CD8-positive, alpha-beta memory T cell (primary cell): ENCODE measurements around the gene NMNAT3. TPM values are rescaled to one million over a fixed set of nuclear protein-coding genes. Genes with fewer than 3 reads are reported as not detected.
"Not testable (repeated sequence)": the region's sequence is repeated elsewhere in the genome, so short reads cannot be mapped to it uniquely, and the experiment has no call there.

Source experiments
- CTCF ChIA-PET: fragments of 350-600 bp; sonication (Branson Sonifier 250); formaldehyde crosslinking; loops from one replicate; lab custom pipeline; 2021; ENCODE audit warnings: antibody characterized with exemption; lab: Charles Lee
- POLR2A ChIA-PET: fragments of 350-600 bp; sonication (Branson Sonifier 250); formaldehyde crosslinking; loops from one replicate; lab custom pipeline; 2021; ENCODE audit warnings: antibody characterized with exemption; lab: Charles Lee
- DNase-seq, 5 donors: peaks; one replicate each; pipeline versions ENCODE4 v3.0.0 to v3.0.0-alpha.2; 2020 to 2022; ENCODE audit warnings: mixed read lengths in 1 of 5
- H3K27ac ChIP-seq: one replicate; pipeline ENCODE4 v1.7.0; 2013; ENCODE audit warnings: low read depth, mild to moderate bottlenecking, low read length, moderate library complexity
- H3K27me3 ChIP-seq: 2 replicates; pipeline ENCODE4 v1.7.0; 2013; ENCODE audit warnings: low read length, mild to moderate bottlenecking; ENCODE audit not compliant: insufficient read depth, poor library complexity, severe bottlenecking
- H3K36me3 ChIP-seq: 2 replicates; pipeline ENCODE4 v1.7.0; 2013; ENCODE audit warnings: mild to moderate bottlenecking, low read length, moderate library complexity; ENCODE audit not compliant: insufficient read depth
- H3K4me1 ChIP-seq: 2 replicates; pipeline ENCODE4 v1.7.0; 2013; ENCODE audit warnings: mild to moderate bottlenecking, low read length, moderate library complexity; ENCODE audit not compliant: insufficient read depth
- H3K4me3 ChIP-seq: 2 replicates; pipeline ENCODE4 v1.7.0; 2013; ENCODE audit warnings: mild to moderate bottlenecking, low read length
- H3K9me3 ChIP-seq: 2 replicates; pipeline ENCODE4 v1.7.0; 2013; ENCODE audit warnings: mild to moderate bottlenecking, low read length
- H3K27ac Mint-ChIP-seq, 8 donors: one replicate each; pipeline ENCODE4 v1.8.0; 2020 to 2021; ENCODE audit warnings: mixed read lengths in 8 of 8, mild to moderate bottlenecking in 6 of 8, inconsistent platforms in 3 of 8, moderate library complexity in 3 of 8
- H3K27me3 Mint-ChIP-seq, 2 donors: one replicate each; pipeline ENCODE4 v1.8.0; 2020 to 2021; ENCODE audit warnings: mixed read lengths in 2 of 2, mild to moderate bottlenecking in 1 of 2, moderate library complexity in 1 of 2
- H3K36me3 Mint-ChIP-seq, 3 donors: one replicate each; pipeline ENCODE4 v1.8.0; 2020 to 2021; ENCODE audit warnings: mixed read lengths in 3 of 3, inconsistent platforms in 1 of 3, mild to moderate bottlenecking in 1 of 3
- H3K4me1 Mint-ChIP-seq, 3 donors: one replicate each; pipeline ENCODE4 v1.8.0; 2020 to 2021; ENCODE audit warnings: mixed read lengths in 3 of 3, inconsistent platforms in 1 of 3, mild to moderate bottlenecking in 1 of 3
- H3K4me3 Mint-ChIP-seq, 7 donors: one replicate each; pipeline ENCODE4 v1.8.0; 2020 to 2021; ENCODE audit warnings: mixed read lengths in 7 of 7, mild to moderate bottlenecking in 6 of 7, moderate library complexity in 4 of 7, inconsistent platforms in 2 of 7
- H3K9me3 Mint-ChIP-seq, 5 donors: one replicate each; pipeline ENCODE4 v1.8.0; 2020 to 2022; ENCODE audit warnings: mixed read lengths in 5 of 5, mild to moderate bottlenecking in 3 of 5, moderate library complexity in 2 of 5, inconsistent platforms in 1 of 5
- polyA plus RNA-seq: library from polyadenylated mRNA; unstranded; fragments of 300-500 nt; fragmentation: Illumina TruSeq; gene quantifications from one replicate; pipeline ENCODE4 v1.2.3, GENCODE V29; 2021
- total RNA-seq, 2 experiments: library from RNA; stranded (reverse); gene quantifications; one replicate each; pipeline ENCODE4 v1.2.3, GENCODE V29; 2021

The NMNAT3 gene
- total and polyA plus RNA-seq, 3 experiments from 2014 or later: 1.9 to 2.6 (median 2.1) TPM

DNA sequence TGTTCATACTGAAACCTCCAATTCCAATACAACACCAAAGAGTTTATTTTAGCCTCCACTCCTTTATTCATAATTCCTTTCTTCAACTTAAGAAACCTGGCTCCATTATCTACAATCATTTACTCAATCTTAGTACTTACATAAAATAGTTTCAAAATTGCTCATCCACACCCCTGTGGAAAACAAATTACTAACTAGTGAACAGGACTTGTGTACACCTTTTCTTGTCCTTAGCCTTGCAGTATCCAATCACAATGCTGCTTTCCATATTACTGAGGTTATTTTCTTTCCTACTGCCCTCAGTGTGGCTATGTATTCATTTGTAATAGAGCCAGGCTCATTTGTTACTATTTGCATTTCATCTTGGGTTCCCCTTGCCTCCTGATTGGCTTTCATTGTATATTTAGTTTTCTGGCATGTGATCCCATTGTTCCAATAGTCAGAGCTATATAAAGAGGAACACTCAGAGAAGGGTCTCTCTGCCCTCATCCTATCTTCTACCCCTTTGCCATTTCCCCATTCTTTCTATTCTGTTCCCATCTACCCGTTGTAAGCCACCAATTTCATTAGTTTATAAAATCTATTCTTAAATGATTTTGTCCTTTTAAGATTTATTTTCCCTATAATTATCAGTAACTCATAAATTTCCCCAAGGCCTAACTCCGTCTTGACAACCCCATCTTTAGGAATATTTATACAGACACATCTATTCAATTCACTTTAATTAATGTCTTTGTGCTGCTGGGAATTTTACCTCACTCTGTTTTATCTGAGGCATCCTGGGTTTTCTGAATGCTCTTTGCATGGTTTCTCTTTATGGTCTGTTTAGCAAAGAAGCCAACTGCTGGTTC is 70.3 kb downstream of the NMNAT3 start:
- Mint-ChIP-seq H3K27ac (no peak overlapping the region), H3K9me3 (peaks cover 0 to 4% (median 0%) of the 10 kb centered on the region in 5 donors), H3K27me3 (no peaks in the 10 kb centered on the region), H3K4me3 (no peak overlapping the region), H3K4me1 (no peaks in the 10 kb centered on the region), H3K36me3 (no peaks in the 10 kb centered on the region)
- no peaks in the 10 kb centered on the region for H3K27me3 ChIP-seq
- no peaks in the 10 kb centered on the region for H3K4me1 ChIP-seq
- H3K36me3 ChIP-seq: no peaks in the 10 kb centered on the region
- H3K4me3 ChIP-seq: no peak overlapping the region
- CTCF ChIA-PET: no interaction called here
- no peak for DNase-seq
- no peaks in the 10 kb centered on the region for H3K9me3 ChIP-seq
- H3K27ac ChIP-seq: no peak overlapping the region
- POLR2A ChIA-PET: no interaction called here

DNA sequence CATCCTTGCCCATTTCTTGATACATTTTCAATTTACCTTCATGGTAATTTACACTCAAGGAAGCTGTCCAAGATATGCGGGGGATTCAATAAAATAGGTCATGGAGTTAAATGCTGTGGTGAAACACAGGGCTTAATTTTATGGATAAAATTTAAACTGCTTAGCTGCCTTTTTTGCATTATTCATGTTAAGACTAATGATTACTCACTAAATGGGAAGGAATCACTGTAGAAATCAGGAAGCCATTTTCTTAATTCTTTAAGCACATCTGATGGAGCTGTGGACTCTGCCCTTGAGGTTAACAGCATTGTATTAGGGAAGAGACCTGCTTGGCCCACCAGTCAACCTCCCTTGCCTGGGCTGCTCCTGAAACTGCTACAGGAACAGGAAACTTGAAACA is 75.8 kb downstream of the NMNAT3 start:
- H3K4me3 Mint-ChIP-seq: no peak overlapping the region
- no peaks in the 10 kb centered on the region for H3K36me3 ChIP-seq
- peaks cover 0 to 2% (median 0%) of the 10 kb centered on the region in 5 donors for H3K9me3 Mint-ChIP-seq

DNA sequence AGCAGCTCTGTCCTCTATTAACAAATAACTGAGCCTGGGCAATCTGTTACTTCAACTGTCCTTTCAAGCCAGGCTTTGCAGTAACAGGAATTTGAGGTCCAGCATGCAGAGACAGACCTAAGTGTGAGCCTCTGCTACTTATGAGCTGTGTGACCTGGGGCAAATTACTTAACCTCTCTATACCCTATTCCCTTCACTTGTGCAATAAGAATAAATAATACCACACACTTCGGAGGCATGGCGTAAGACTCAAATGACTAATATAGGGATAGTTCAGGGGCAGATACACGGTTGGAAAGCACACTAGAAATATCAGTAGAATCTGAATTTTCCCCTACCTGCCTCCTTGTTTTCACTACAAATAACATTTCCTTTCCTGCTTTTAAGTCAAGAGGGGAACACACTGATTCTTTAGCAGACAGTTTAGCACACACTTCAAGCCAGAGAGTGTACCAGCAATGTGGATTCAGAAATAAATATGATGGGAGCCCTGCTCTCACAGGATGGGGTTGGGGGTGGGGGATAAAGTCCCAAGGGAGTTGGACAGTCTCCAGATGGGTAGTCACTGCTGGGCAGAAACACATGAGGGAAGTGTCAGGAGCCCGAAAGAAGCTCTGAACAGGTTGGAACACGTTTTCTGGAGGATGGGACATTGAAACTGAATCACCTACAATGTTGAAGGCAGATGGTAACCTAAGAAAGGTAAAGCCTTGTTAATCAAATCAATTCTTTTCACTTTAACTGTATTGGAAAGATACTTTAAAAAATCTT is 76.4 kb downstream of the NMNAT3 start:
- POLR2A ChIA-PET: no interaction called here
- Mint-ChIP-seq H3K9me3 (peaks cover 0 to 2% (median 0%) of the 10 kb centered on the region in 5 donors), H3K27me3 (no peaks in the 10 kb centered on the region)

More for the DNA sequence above, 75.8 kb downstream of the NMNAT3 start:
- ChIA-PET POLR2A (no interaction called here), CTCF (no interaction called here)
- H3K4me1 ChIP-seq: no peaks in the 10 kb centered on the region
- no peaks in the 10 kb centered on the region for H3K9me3 ChIP-seq
- Mint-ChIP-seq H3K36me3 (no peaks in the 10 kb centered on the region), H3K4me1 (no peaks in the 10 kb centered on the region), H3K27ac (no peak overlapping the region), H3K27me3 (no peaks in the 10 kb centered on the region)
- no peak overlapping the region for H3K4me3 ChIP-seq
- H3K27ac ChIP-seq: no peak overlapping the region
- no peak for DNase-seq
- H3K27me3 ChIP-seq: no peaks in the 10 kb centered on the region

DNA sequence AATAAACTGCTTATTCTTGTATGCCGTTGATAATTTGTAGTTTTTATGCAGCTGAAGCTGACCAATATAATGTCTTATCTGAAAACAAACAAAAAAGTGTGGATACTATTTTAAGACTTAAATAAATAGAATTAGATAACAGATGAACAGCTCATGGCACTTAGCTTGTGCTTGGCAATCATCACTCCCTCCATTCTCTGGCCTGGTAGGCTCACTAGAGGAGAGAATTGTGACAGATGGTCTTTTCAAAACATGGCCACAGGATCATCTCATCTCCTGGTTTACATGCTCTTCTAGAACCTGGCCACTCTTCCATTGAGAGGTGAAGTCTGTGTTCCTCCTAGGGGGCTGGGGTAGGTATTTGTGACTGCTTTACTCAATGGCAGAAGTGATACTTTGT is 79.8 kb downstream of the NMNAT3 start:
- ChIA-PET CTCF (no interaction called here), POLR2A (no interaction called here)
- no peaks in the 10 kb centered on the region for H3K27me3 ChIP-seq
- Mint-ChIP-seq H3K36me3 (no peaks in the 10 kb centered on the region), H3K27ac (no peak overlapping the region), H3K4me3 (no peak overlapping the region), H3K27me3 (no peaks in the 10 kb centered on the region), H3K4me1 (no peaks in the 10 kb centered on the region), H3K9me3 (peaks cover 0 to 2% (median 2%) of the 10 kb centered on the region in 5 donors)
- H3K4me1 ChIP-seq: no peaks in the 10 kb centered on the region
- no peak for DNase-seq
- no peak overlapping the region for H3K27ac ChIP-seq
- no peak overlapping the region for H3K4me3 ChIP-seq
- no peaks in the 10 kb centered on the region for H3K36me3 ChIP-seq
- H3K9me3 ChIP-seq: no peaks in the 10 kb centered on the region

More for the DNA sequence above, 76.4 kb downstream of the NMNAT3 start:
- Mint-ChIP-seq H3K4me3 (no peak overlapping the region), H3K27ac (peak overlapping the region in 1 of 8 donors; percentile 36), H3K36me3 (no peaks in the 10 kb centered on the region), H3K4me1 (no peaks in the 10 kb centered on the region)
- Histone ChIP-seq H3K9me3 (no peaks in the 10 kb centered on the region), H3K4me1 (no peaks in the 10 kb centered on the region), H3K27ac (no peak overlapping the region), H3K27me3 (no peaks in the 10 kb centered on the region), H3K4me3 (no peak overlapping the region), H3K36me3 (no peaks in the 10 kb centered on the region)
- CTCF ChIA-PET: no interaction called here
- DNase-seq: no peak

DNA sequence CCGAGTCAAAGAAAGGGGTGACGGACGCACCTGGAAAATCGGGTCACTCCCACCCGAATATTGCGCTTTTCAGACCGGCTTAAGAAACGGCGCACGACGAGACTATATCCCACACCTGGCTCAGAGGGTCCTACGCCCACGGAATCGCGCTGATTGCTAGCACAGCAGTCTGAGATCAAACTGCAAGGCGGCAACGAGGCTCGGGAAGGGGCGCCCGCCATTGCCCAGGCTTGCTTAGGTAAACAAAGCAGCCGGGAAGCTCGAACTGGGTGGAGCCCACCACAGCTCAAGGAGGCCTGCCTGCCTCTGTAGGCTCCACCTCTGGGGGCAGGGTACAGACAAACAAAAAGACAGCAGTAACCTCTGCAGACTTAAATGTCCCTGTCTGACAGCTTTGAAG is 86.6 kb downstream of the NMNAT3 start:
- H3K9me3 Mint-ChIP-seq: peaks cover 0 to 10% (median 4%) of the 10 kb centered on the region in 5 donors
- H3K27ac Mint-ChIP-seq, H3K9me3 ChIP-seq, H3K27me3 Mint-ChIP-seq, H3K4me3 ChIP-seq, DNase-seq, H3K36me3 Mint-ChIP-seq, H3K27ac ChIP-seq, CTCF ChIA-PET, H3K36me3 ChIP-seq, H3K4me3 Mint-ChIP-seq, POLR2A ChIA-PET, H3K27me3 ChIP-seq, H3K4me1 Mint-ChIP-seq, H3K4me1 ChIP-seq: not testable (repeated sequence)

DNA sequence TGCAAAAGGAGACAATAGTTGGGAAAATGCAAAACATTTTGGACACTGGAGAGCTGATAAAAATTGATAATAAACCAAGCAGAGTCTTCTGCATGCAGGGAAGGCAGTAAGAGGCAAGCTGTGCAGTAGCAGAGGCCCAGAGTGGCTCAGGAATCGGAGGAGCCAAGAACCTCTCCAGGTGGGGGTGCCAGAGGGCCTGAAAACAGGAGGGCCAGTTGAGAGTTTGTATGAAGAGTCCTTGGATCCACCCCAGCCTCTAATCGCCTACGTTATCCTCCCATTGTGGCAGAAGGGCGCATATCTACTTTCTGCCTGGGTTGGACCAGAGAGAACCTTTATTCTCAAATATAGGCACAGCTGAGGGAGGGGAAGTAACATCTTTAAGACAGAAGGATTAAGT is 89.3 kb downstream of the NMNAT3 start:
- H3K9me3 Mint-ChIP-seq: peaks cover 0 to 10% (median 6%) of the 10 kb centered on the region in 5 donors
- DNase-seq: no peak
- peaks cover 1 to 10% (median 5%) of the 10 kb centered on the region in 3 donors for H3K36me3 Mint-ChIP-seq
- ChIA-PET CTCF (no interaction called here), POLR2A (no interaction called here)
- H3K36me3 ChIP-seq: no peaks in the 10 kb centered on the region
- no peaks in the 10 kb centered on the region for H3K27me3 ChIP-seq
- H3K4me3 ChIP-seq: no peak overlapping the region
- H3K4me1 ChIP-seq: no peaks in the 10 kb centered on the region
- H3K27ac Mint-ChIP-seq: no peak overlapping the region
- no peaks in the 10 kb centered on the region for H3K4me1 Mint-ChIP-seq
- H3K27me3 Mint-ChIP-seq: peaks cover 0 to 5% of the 10 kb centered on the region in 2 donors
- H3K27ac ChIP-seq: no peak overlapping the region
- H3K9me3 ChIP-seq: no peaks in the 10 kb centered on the region
- H3K4me3 Mint-ChIP-seq: no peak overlapping the region

DNA sequence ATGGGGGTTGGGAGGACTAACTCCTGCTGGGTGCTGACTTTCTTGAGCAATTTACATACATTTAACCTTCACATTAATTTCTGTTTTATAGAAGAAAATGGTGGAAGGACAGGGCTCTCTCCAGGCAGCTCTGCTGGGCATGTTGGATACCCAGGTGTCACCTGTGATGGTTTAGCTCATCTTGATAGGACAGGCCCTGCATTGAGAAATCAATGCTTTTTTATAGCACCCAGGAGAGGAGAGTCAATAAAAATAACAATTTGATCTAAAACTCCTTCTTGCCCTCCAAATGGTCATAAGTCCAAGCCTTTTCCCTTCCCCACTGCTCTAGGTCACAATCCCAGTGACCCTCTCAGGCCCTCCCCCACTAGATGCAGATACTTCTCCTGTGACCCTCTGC is 90.0 kb downstream of the NMNAT3 start:
- H3K4me3 Mint-ChIP-seq: no peak overlapping the region
- peaks cover 0 to 8% (median 6%) of the 10 kb centered on the region in 5 donors for H3K9me3 Mint-ChIP-seq
- no peaks in the 10 kb centered on the region for H3K36me3 ChIP-seq
- peaks cover 0 to 5% of the 10 kb centered on the region in 2 donors for H3K27me3 Mint-ChIP-seq
- peaks cover 1 to 10% (median 5%) of the 10 kb centered on the region in 3 donors for H3K36me3 Mint-ChIP-seq
- no peak overlapping the region for H3K27ac Mint-ChIP-seq
- H3K4me1 Mint-ChIP-seq: no peaks in the 10 kb centered on the region
- no peaks in the 10 kb centered on the region for H3K9me3 ChIP-seq
- no peak overlapping the region for H3K4me3 ChIP-seq
- no peak overlapping the region for H3K27ac ChIP-seq
- no peaks in the 10 kb centered on the region for H3K4me1 ChIP-seq
- POLR2A ChIA-PET: no interaction called here
- no peak for DNase-seq
- no peaks in the 10 kb centered on the region for H3K27me3 ChIP-seq
- CTCF ChIA-PET: no interaction called here

DNA sequence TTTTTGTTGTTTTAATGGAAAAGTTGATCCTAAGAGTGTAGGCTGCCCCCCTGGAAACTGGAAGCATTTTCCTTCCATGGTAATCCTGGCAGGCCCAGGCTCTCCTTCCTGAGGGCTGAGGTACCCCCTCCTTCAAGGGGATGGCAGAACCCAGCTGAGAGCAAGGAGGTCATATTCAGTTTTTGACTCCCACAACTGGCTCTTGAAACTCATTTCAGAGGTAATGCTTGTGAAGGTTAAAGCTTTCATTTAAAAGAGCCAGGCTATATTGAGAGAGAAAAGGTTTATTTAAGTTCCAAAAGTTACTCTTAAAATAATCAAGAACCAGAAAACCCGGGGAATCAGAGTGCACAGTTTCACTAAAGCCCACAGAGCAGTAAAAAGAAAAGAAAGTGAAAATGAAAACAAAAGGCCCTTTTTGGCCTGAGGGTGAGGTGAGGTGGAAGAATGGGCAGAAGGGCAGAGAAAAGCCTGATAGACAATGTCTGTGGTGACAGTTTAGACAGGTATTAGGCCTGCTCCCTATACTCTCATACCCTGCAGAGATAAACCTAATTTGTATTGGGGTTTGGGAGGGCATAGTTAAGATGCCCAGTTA is 91.3 kb downstream of the NMNAT3 start:
- Mint-ChIP-seq H3K27ac (no peak overlapping the region), H3K4me1 (no peaks in the 10 kb centered on the region), H3K27me3 (peaks cover 0 to 2% of the 10 kb centered on the region in 2 donors), H3K36me3 (peaks cover 1 to 10% (median 5%) of the 10 kb centered on the region in 3 donors), H3K4me3 (no peak overlapping the region), H3K9me3 (peaks cover 0 to 6% (median 4%) of the 10 kb centered on the region in 5 donors)
- Histone ChIP-seq H3K36me3 (no peaks in the 10 kb centered on the region), H3K9me3 (no peaks in the 10 kb centered on the region), H3K4me3 (no peak overlapping the region), H3K4me1 (no peaks in the 10 kb centered on the region), H3K27ac (no peak overlapping the region), H3K27me3 (no peaks in the 10 kb centered on the region)
- POLR2A ChIA-PET: no interaction called here
- DNase-seq: no peak
- CTCF ChIA-PET: no interaction called here
